ENCODE measurements around the gene KLHL20. TPM values are rescaled to one million over a fixed set of nuclear protein-coding genes. Genes with fewer than 3 reads are reported as not detected.

Gene KLHL20
- total RNA-seq, 4 donors from 2014 or later, result 25.8 to 38.9 (median 30.7) TPM

- no peak for ATAC-seq (ENCODE audit: low FRiP score)
- no peak for TF ChIP-seq CTCF (IDR thresholded peaks at IDR 0.05)
- no peak for DNase-seq (ENCODE audit: low spot score)
Observed at GRCh38 chr1:173818459-173818858, 103.7 kb downstream of the KLHL20 start.

GRCh38 chr1:173821680-173822079 is 106.9 kb downstream of the KLHL20 start:
- DNase-seq (ENCODE audit: low spot score) (no peak), ATAC-seq (ENCODE audit: low FRiP score) (no peak)
- no peak for TF ChIP-seq CTCF (IDR thresholded peaks at IDR 0.05)

GRCh38 chr1:173823781-173824314 is 109.1 kb downstream of the KLHL20 start:
- no peak for ATAC-seq (ENCODE audit: low FRiP score)
- no peak for TF ChIP-seq CTCF (IDR thresholded peaks at IDR 0.05)
- DNase-seq (ENCODE audit: low spot score), result no peak

- DNase-seq (ENCODE audit: low spot score) (peak; percentile 77), ATAC-seq (ENCODE audit: low FRiP score) (peak; percentile 99)
- TF ChIP-seq CTCF (IDR thresholded peaks at IDR 0.05), result no peak
Observed at GRCh38 chr1:173824315-173825081, 109.7 kb downstream of the KLHL20 start, which contains the start of the genes CENPL and DARS2. TSS of gene CENPL (minus strand) at chr1:173824883. CDS start at chr1:173811299, 13,584 bp downstream. TSS of gene DARS2 (plus strand) at chr1:173824673. CDS start at chr1:173825230, 557 bp downstream.

- ATAC-seq (ENCODE audit: low FRiP score), result no peak
Observed at GRCh38 chr1:173827611-173828010, 112.8 kb downstream of the KLHL20 start.

GRCh38 chr1:173832748-173833147 is 118.0 kb downstream of the KLHL20 start:
- ATAC-seq (ENCODE audit: low FRiP score), result no peak

More at GRCh38 chr1:173827611-173828010, 112.8 kb downstream of the KLHL20 start:
- DNase-seq (ENCODE audit: low spot score), result no peak
- TF ChIP-seq CTCF (IDR thresholded peaks at IDR 0.05), result no peak

More at GRCh38 chr1:173832748-173833147, 118.0 kb downstream of the KLHL20 start:
- no peak for TF ChIP-seq CTCF (IDR thresholded peaks at IDR 0.05)
- DNase-seq (ENCODE audit: low spot score), result no peak

Small RNA genes within 50 kb of the gene (small RNA-seq; reads per million reads assigned to genes)
- gene BX248409.1 (not detected), gene RF00019 (not detected)

Other genes with a start within 250 kb of the KLHL20 start
- 100 to 1,000 TPM; 455 to 981 (median 633) TPM for gene PRDX6, start 237.6 kb upstream of the KLHL20 start, total RNA-seq
- gene SLC9C2, start 111.9 kb upstream of the KLHL20 start, total RNA-seq, result under 1 TPM in 1 of 4 donors, not detected in 3; 0.56 TPM
- gene TEX50, start 79.6 kb upstream of the KLHL20 start, total RNA-seq, result not detected
- under 1 TPM in 1 of 4 donors, not detected in 3; 0.38 TPM for gene ANKRD45, start 45.1 kb upstream of the KLHL20 start, total RNA-seq
- gene DARS2, start 109.7 kb downstream of the KLHL20 start, total RNA-seq, result 10 to 100 TPM in 2 of 4 donors, 1 to 10 TPM in 2; 9.5 to 16.9 (median 12.1) TPM
- 1 to 10 TPM; 2.6 to 6.9 (median 5.8) TPM for gene CENPL, start 109.9 kb downstream of the KLHL20 start, total RNA-seq
- gene GAS5, start 153.0 kb downstream of the KLHL20 start, total RNA-seq, result 100 to 1,000 TPM; 312 to 565 (median 443) TPM
- 10 to 100 TPM in 2 of 4 donors, 1 to 10 TPM in 2; 5.5 to 16.1 (median 12.1) TPM for gene ZBTB37, start 153.4 kb downstream of the KLHL20 start, total RNA-seq
- gene SERPINC1, start 202.3 kb downstream of the KLHL20 start, total RNA-seq, result under 1 TPM in 1 of 4 donors, not detected in 3; 0.63 TPM